GM18508 (cell line): ENCODE results near the gene GTF2IRD1.
"Not testable (repeated sequence)": the region's sequence is repeated elsewhere in the genome, so short reads cannot be mapped to it uniquely, and the experiment has no call there.

Experiments
- ATAC-seq: cut with Tn5 transposase; IDR thresholded peaks from one replicate; pipeline ENCODE4 v1.9.1; 2021; ENCODE audit warnings: moderate number of reproducible peaks; ENCODE audit not compliant: insufficient read depth, unreplicated experiment

GTF2IRD1 gene

GRCh38 chr7:74428023-74428422 lies 25.7 kb upstream of the GTF2IRD1 start:
- ATAC-seq, result no peak

- no peak for ATAC-seq
Measured at GRCh38 chr7:74429153-74429747, 24.5 kb upstream of the GTF2IRD1 start.

- ATAC-seq, result not testable (repeated sequence)
Measured at GRCh38 chr7:74430409-74430808, 23.3 kb upstream of the GTF2IRD1 start.

- no peak for ATAC-seq
Measured at GRCh38 chr7:74430961-74431466, 22.7 kb upstream of the GTF2IRD1 start.

- ATAC-seq, result not testable (repeated sequence)
Measured at GRCh38 chr7:74437291-74437571, 16.5 kb upstream of the GTF2IRD1 start.

- no peak for ATAC-seq
Measured at GRCh38 chr7:74438327-74438726, 15.4 kb upstream of the GTF2IRD1 start.

- ATAC-seq, result no peak
Measured at GRCh38 chr7:74439541-74439940, 14.2 kb upstream of the GTF2IRD1 start.

- ATAC-seq, result not testable (repeated sequence)
Measured at GRCh38 chr7:74440143-74440542, 13.6 kb upstream of the GTF2IRD1 start.

- no peak for ATAC-seq
Measured at GRCh38 chr7:74441801-74442200, 11.9 kb upstream of the GTF2IRD1 start.

GRCh38 chr7:74443543-74444247 lies 10.0 kb upstream of the GTF2IRD1 start:
- no peak for ATAC-seq

- no peak for ATAC-seq
Measured at GRCh38 chr7:74449144-74449543, 4.6 kb upstream of the GTF2IRD1 start.

- no peak for ATAC-seq
Measured at GRCh38 chr7:74449809-74450397, 3.8 kb upstream of the GTF2IRD1 start.

GRCh38 chr7:74452748-74453321 lies 871 bp upstream of the GTF2IRD1 start:
- ATAC-seq, result no peak

GRCh38 chr7:74454021-74454924 lies 567 bp downstream of the GTF2IRD1 start:
- no peak for ATAC-seq

GRCh38 chr7:74454925-74455288 lies 1.2 kb downstream of the GTF2IRD1 start:
- no peak for ATAC-seq

GRCh38 chr7:74455291-74455804 lies 1.6 kb downstream of the GTF2IRD1 start:
- no peak for ATAC-seq

GRCh38 chr7:74455928-74456327 lies 2.2 kb downstream of the GTF2IRD1 start:
- no peak for ATAC-seq

GRCh38 chr7:74457007-74457406 lies 3.3 kb downstream of the GTF2IRD1 start:
- no peak for ATAC-seq

- ATAC-seq, result no peak
Measured at GRCh38 chr7:74461970-74462706, 8.4 kb downstream of the GTF2IRD1 start.

- no peak for ATAC-seq
Measured at GRCh38 chr7:74462707-74463100, 9.0 kb downstream of the GTF2IRD1 start.
